ENCODE measurements around the gene HRAS.

DNA sequence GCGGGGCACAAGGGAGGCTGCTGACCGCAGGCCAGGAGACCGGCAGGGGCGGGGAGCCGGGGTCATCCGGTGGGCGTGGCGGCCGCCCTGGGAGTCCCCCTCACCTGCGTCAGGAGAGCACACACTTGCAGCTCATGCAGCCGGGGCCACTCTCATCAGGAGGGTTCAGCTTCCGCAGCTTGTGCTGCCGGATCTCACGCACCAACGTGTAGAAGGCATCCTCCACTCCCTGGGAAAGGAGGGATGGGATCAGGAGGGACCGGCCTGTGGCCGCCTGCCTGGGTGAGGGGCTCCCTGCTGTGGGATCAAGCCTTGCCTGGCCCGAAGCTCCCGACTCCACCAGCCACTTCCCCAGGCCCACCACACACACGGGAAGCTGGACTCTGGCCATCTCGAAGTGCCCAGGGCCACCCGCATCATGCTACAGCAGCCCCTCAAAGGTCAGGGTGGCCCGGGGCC is 2.8 kb downstream of the HRAS start:
- TF ChIP-seq, protein P1, sequence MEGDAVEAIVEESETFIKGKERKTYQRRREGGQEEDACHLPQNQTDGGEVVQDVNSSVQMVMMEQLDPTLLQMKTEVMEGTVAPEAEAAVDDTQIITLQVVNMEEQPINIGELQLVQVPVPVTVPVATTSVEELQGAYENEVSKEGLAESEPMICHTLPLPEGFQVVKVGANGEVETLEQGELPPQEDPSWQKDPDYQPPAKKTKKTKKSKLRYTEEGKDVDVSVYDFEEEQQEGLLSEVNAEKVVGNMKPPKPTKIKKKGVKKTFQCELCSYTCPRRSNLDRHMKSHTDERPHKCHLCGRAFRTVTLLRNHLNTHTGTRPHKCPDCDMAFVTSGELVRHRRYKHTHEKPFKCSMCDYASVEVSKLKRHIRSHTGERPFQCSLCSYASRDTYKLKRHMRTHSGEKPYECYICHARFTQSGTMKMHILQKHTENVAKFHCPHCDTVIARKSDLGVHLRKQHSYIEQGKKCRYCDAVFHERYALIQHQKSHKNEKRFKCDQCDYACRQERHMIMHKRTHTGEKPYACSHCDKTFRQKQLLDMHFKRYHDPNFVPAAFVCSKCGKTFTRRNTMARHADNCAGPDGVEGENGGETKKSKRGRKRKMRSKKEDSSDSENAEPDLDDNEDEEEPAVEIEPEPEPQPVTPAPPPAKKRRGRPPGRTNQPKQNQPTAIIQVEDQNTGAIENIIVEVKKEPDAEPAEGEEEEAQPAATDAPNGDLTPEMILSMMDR (conservative IDR thresholded peaks at IDR 0.05), result no peak
- TF ChIP-seq EZH2 (IDR thresholded peaks at IDR 0.05; ENCODE audit: low read depth), result no peak
